ENCODE results near the gene KDF1.

DNA sequence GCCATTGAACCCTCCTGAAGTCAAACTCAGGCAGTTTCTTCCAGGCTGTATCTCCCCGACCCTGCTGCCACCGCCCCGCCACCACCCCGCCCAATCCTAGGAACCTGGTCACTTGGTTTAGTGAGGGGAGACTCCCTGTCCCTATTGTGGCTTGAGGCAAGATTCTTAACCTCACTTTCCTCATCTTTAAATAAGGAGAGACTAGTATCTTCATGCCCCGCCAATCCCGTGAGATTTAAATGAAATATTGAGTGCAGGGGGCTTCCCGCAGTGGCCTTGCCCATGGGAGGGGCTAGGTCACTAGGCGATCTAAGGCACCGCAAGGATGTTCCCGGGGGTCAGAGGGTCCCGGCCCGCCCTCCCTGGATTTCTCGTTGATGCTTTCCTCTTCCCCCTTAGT is 998 bp downstream of the KDF1 start:
- TF ChIP-seq, protein P1, sequence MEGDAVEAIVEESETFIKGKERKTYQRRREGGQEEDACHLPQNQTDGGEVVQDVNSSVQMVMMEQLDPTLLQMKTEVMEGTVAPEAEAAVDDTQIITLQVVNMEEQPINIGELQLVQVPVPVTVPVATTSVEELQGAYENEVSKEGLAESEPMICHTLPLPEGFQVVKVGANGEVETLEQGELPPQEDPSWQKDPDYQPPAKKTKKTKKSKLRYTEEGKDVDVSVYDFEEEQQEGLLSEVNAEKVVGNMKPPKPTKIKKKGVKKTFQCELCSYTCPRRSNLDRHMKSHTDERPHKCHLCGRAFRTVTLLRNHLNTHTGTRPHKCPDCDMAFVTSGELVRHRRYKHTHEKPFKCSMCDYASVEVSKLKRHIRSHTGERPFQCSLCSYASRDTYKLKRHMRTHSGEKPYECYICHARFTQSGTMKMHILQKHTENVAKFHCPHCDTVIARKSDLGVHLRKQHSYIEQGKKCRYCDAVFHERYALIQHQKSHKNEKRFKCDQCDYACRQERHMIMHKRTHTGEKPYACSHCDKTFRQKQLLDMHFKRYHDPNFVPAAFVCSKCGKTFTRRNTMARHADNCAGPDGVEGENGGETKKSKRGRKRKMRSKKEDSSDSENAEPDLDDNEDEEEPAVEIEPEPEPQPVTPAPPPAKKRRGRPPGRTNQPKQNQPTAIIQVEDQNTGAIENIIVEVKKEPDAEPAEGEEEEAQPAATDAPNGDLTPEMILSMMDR (IDR thresholded peaks at IDR 0.05; ENCODE audit: low read length): no peak
- no peak for TF ChIP-seq EZH2 (IDR thresholded peaks at IDR 0.05; ENCODE audit: borderline replicate concordance, low read length)
